GM18499 (cell line): Measurements from ENCODE around the gene GPA33.

ENCODE experiments used
- ATAC-seq: cut with Tn5 transposase; IDR thresholded peaks from one replicate; pipeline ENCODE4 v1.9.1; 2021; ENCODE audit warnings: moderate number of reproducible peaks; ENCODE audit not compliant: insufficient read depth, unreplicated experiment

GPA33 gene

DNA sequence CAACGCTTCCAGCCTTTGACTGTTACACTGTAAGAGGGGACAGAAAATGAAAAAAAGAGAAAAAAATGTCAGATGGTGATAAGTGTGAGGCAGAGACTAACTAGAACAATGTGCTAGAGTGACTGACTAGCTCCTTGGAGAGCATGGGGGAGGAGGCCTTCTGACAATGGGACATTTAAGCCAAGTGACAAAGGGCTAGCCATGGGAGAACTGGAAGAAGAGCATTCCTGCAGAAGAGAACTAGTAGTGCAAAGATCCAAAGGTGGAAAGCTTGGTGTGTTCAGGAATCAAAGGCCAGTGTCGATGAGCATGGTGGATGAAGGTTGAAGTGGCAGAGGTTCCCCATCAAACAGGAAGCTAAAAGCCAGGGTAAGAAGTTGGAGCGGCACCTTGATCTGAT, 29.5 kb upstream of the GPA33 start:
- no peak for ATAC-seq

DNA sequence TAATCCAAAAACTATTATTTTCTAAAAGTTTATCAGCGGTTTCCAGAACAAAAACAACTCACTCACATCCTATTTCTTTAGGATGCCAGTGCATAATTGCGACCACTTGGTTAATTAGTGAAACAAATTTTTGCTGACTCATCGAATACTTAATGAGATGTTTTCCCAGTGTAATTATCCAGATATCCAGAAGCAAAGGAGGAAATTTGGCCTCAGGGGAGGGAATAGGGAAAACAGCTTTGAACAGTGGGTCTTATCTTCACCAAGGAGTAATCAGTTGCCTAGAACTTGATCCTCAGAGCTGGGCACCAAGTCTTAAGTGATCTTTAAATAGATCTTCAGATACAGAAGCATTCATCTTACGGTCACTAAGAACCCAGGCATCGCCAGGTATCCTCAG, 28.0 kb upstream of the GPA33 start:
- no peak for ATAC-seq

DNA sequence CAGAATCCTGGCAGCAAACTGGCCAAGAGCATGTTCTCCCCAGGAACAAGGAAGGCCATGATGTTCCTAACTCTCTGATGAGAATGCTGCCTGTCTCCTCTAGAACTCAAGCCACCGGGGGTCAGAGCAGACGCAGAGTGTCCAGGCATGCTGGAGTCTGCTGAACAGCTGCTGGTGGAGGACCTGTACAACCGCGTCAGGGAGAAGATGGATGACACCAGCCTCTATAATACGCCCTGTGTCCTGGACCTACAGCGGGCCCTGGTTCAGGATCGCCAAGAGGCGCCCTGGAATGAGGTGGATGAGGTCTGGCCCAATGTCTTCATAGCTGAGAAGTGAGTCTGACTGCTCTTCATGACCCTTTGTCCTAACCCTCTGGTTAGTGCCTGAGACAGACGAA, 27.0 kb upstream of the GPA33 start:
- ATAC-seq: no peak

DNA sequence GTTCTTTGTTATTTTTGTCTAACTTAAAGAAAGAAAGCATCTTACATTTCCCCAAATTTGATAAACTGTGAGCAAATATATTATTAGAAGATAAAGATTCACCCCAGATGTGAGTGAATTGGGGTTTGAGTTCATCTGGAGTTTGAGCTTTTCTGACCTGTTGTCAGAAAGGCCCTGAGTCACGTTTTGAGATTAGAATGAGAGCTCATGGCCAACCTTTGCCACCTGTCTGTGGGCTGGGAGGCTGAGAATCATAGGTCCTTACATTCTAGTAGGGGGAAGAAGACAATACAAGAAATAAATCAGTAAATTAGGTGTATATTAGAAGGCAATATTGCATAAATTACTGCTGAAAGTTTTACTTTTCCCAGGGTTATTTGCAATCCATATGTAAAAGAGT, 26.0 kb upstream of the GPA33 start:
- no peak for ATAC-seq

DNA sequence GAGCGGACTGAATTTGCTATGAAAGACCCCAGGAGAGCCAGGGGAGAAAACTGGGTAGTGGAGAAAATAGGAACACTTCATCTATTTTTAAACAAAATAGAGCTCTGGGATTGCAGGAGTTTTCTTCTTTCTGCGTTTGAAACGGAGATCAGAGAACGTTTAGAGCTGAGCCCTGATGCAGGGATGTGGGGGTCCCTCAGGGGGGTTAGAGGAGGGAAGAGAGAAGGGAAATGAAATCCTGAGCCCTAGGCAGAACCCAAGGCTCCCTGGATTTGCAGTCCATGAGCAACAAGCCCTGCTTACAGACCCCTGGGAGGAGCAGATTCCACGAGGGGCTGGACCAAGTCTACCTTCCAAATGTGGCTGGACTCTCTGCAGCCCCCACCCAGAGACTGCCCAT, 25.5 kb upstream of the GPA33 start:
- ATAC-seq: no peak

DNA sequence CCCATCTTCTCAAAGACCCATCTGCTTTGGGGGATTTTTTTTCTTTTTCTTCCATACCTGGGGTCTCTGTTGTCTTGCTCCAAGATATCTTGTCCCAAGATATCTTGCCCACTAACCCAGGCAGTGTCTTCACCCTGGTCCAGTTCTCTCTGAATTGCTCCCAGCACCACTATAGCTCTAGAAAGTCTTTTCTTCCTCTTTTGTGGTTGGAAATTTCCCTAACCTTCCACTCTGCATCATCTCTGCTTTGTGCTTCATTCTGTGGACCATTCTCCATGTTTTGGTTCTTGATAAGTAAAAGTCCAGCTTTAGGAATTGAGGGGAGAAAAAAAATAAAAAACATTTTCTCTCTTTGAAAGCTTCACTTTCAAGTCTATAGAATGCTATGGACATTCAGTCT, 24.5 kb upstream of the GPA33 start:
- ATAC-seq: no peak

DNA sequence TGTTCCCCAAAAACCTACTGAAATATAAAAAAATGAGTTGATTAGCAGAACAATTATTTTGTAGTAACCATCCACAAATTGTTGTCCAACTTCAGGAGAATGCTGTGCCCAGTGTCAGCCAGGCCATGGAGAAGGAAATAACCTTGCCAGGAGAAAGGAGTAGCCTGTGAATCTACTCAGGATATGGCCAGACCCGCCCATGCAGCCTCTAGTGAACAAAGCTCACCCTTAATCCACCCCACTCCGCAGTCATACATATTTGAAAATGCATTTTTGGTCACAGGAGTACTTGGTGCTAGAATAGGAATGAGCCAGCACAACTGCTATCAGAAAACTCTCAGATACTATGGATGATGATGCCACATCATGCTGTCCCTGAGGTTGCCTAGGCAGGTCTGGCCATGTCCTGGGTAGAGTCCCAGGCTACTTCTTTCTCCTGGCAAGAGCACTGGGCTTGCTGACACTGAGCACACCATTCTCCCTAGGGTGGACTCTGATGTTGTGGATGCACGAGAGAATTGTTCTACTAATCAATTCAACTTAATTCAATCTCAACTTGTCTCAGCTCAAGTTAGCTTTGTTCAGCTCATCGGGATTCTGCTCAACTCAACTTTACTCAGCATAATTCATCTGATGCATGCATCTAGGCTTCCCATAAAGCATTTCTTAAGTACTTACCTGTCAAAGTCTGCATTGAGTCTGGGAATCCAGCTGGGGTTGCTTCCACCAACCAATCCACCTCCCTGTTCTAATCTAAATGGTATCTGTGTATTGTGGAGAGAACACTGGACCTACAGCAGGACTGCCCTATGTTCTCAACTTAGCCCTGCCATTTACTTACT, 21.9 kb upstream of the GPA33 start:
- no peak for ATAC-seq

DNA sequence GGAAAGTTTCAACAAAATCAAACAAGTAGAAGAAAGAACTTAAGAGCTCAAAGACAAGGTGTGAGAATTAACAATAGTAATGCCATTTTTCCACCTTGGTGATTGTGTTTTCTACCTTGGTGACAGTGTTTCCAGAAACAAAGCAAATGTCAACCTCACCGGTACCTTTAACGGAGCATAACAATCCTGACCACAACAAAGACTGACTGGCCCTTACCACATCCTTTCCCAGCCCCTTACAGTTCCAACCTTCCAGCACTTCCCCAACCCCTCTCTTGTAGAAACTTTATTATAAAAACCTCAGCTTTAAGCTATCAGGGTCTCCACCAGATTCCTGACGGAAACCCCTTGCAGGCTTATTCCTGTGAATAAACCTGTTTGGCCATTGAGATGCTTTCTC, 20.4 kb upstream of the GPA33 start:
- ATAC-seq: peak; percentile 70

DNA sequence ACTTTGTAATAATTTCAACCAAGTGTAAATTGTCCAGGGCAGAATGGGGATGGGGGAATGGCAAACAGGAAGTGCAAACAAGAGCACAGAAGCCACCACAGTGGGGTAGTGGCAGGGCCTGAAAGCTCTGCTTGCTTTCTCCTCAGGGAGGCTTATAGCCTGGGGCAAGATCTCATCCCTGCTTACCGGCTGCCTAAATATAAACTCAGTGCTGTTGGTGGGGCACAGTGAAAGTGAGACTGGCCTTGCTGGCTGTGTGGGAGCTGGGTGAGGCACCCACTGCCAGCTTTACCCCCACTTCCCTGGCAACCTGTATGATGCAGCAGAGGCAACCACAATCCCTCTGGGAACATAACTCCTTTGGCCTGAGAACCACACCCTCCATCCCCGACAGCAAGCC, 18.9 kb upstream of the GPA33 start:
- no peak for ATAC-seq

DNA sequence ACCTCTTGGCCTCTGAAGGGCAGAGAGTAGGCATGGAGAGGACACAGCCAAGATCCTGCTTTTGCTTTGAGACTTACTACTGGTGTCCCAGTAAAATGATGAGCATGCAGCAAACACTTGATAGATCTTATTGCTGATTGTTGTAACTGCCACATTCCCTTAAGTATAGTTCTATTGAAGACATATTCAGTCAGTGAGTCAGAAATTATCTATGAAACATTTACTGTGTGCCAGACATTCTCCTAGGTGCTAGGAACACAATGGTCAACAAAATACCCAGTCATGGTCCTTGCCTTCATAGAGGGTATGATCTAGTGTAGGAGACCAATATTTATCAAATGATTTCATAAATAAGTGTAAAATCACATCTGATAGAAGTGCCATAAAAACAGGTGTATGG, 17.3 kb upstream of the GPA33 start:
- no peak for ATAC-seq

DNA sequence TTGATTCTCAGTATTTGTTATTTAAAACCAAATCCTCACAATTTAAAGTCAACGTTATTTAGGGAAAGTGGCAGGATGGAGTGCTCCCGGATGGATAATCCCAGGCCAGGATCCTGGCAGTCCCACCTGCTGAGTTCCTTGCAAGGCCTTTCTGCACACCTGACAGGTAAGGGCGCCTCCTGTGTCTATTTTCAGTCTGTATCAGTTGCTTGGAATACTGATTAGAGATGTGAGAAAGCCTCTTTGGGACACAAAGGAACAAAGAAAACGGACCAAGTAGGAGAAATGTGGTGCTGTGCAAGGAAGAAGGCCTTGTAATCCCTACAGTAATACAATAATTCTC, 15.9 kb upstream of the GPA33 start:
- no peak for ATAC-seq

DNA sequence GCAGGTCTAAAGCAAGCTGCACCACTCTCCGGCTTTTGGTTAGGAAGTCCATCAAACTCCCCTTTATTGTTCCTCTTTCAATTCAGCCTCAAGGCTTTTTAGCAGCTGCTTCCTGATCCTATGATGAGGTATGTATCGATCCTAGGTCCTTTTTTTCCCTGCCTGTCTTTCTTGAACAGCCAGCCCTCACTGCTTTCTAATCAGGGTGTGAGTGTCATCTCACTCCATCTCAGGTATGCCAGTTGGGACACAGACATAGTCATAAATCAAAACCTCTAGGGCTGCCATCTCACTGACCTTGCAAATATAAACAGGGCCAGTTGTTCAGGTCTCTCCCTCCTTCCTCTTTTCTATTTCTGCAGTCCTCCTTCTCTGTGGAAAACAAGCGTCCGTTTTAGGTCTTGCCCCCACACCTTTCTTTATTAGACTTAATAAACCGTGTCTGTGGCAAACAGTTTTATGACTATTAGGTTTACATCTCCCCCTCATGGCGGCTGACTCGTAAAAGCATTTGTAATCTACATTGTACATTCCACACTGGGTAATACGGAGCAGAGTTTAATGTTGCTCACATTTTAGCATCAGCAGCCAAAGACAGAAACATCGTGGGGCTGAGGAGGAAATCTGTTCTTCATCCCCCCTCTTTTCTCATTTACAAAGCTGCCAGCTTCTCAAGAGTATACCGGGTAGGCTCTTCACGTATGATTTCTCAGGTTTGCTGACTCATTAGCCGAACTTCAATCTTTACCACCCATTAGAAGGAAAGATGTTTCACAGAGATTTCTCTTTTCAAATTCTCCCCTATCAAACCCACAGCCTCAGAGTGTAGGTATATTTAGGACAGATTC, 15.3 kb upstream of the GPA33 start:
- ATAC-seq: no peak

DNA sequence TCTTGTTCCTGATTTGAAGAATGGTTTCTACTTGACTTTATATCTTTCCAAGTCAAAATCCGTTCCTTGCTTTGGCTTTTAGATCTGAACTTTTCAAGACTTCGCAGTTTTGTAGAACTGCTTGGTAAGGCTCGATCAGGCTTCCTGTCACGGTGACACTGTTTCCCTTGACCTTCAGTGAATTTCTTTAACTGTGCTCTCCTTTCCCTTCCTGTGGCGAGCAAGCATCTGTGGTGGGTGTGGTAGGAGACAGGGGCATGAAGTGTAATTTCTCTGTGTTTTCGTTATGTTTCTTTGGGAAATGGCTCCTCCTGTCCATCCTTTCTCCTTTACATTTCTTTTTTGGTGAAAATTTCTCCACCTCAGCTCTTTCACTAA, 14.1 kb upstream of the GPA33 start:
- ATAC-seq: no peak

DNA sequence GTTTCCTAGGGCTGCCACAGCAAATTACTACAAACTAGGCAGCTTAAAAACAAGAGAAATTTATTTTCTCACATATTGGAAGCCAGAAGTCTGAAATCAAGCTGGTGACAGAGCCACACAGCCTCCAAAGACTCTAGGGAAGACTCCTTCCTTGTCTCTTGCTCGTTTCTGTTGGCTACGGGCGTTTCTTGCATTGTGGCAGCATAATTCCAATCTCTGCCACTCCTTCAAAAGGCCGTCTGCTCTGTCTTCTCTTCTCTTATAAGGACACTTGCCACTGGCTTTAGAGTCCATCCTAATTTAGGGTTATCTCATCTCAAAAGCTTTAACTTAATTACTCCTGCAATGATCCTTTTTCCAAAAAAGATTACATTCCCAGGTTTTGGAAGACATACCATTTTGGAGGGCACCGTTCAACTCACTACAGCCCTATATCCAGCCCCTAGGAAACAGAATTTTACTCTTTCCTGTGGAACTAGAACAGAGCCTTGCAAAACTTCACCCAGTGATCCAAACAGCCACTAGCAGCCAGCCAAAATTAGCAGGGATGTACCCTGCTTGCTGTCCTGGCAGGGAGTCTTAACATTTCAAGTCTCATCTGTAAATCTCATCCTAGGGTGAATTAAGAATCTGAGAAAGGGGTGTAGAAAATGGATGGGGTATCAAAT, 12.9 kb upstream of the GPA33 start:
- no peak for ATAC-seq

DNA sequence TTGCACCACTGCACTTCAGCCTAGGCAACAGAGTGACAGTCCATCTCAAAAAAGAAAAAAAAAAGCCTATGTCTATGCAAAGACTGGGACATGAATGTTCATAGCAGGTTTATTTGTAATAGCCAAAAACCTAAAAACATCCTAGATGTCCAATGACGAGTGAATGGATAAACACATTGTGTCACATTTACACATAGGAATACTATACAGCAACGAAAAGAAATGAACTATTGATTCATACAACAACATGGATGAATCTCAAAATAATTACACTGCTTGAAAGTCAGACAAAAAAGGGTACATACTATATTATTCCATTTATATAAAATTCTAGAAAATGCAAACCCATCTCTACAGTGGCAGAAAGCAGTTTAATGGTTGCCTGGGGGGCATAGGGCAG, 11.6 kb upstream of the GPA33 start:
- ATAC-seq: no peak

DNA sequence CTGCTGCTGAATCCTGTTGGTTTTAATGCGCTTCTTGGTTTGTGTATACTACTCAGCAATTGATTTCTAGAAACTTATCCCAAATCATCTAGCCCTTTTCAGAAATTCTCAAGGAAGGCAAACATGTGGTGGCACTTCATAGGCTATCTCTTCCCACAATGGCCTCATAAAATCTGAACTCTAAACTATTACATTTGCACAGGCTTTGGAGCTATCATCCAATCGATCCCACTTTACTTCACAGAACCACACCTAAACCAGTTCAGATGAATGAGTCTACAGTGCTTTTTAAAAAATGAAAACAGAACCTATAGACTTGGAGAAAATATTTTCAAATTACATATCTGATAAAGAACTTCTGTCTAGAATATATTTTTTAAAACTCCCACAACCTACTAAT, 10.6 kb upstream of the GPA33 start:
- ATAC-seq: no peak

DNA sequence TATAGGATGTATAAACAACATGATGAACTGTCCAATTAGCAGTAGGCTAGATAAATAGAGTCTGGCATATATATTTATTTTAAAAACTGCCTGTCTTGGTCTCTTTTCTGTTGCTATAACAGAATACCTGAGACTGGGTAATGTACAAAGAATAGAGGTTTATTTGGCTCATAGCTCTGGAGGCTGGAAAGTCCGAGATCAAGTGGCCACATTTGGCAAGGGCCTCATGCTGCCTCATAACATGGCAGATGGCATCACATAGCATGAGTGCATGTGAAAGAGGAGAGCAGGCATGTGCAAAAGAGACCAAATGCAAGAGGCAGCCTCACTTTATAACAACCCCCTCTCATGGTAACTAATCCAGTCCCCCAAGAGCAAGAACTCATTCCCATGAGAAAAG, 9.7 kb upstream of the GPA33 start:
- no peak for ATAC-seq

DNA sequence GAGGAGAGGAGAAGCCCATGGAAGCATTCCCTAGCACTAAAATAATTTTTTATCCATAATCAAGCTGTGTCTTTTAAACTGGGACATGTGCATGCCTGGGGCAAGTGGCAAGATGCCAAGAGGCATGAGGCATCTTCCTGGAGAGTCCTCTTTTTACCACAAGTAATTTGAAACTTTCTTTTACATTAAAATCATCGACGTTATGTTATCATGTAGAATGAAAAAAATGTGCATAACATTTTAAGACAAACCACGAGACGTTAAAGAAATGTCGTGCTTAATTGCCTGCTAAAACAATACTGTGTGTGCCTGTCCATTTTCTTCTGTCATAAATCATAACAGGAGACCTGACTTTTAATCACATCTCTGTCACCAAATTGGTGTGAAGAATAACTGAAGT, 5.2 kb upstream of the GPA33 start:
- no peak for ATAC-seq

DNA sequence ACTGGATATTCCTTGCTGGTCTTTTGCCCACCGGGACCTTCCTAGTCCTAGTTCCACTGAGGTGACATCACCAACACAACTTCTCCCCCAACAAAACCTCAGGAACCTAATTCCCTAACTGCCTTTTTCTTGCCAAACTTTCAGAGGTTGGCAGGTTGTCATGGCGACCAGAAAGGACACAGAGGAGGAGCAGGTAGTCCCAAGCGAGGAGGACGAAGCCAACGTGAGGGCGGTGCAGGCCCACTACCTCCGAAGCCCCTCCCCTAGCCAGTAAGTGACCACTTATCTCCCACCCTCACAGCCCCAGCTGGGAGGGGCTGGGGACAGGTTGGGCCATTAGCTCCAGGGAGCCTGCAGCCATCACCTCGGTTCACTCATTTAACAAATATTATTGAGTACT, 4.5 kb upstream of the GPA33 start:
- no peak for ATAC-seq

DNA sequence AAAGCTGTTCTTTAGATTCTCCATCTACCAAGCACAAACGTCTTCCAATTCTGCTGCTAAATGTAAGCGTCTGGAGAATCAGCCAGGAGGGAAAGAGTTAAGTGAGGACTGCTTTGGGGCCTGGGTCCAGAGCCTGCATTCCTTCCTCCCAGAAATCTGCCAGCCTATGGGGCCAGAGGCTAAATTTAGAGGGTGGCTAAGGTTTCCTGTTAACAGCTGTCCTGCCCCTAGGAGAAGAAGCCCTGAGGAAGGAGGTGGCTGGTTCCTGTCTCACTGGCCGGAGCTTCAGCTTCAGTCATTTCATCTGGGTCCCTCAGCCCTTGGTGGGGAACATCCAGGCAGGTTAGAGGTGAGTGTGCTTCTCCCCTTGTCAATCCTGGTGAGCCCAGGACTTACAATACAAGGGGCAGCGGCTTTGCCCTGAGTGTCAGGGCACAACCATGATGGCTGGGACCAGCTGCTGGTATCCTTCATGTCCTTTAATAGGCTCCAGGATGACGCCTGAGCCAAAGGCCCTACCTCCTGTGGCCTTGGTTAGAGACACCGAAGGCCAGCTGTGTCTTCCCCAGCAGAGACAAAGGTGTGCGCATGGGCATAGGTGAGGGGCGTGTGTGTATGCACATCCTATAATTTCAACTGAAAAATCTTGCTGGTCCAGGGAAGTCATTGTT, 3.8 kb upstream of the GPA33 start, which contains the start of gene STYXL2:
Gene STYXL2, plus strand, starts transcription at position 230 of the 671 bp plus-strand sequence. CDS start 775 bp downstream, outside the sequence.
- no peak for ATAC-seq

DNA sequence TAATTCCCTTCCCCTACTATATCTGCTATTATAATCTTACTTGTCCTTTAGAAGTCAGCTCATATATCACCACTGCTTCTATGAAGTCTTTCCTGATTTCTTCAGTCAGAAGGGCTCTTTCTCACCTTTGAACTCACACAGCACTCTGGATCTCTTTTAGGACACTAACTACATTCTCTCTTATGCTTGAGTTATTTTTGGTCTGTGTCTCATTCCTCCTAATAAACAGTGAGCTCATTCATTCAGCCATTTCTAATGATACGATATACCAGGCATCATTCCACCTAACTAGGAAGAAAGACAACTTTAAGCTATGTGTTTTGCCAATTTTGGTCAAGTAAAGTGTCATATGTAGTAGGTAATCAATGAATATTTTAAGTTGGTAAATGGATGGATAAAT, 2.5 kb upstream of the GPA33 start:
- ATAC-seq: no peak
